Stimulated activated CD8-positive, alpha-beta memory T cell treated with anti-CD3 and anti-CD28 coated beads, Interleukin-4, amount 100 ng/mL, for 48 hours (primary cell): ENCODE measurements around the gene AIFM3.

ENCODE experiments used
- DNase-seq: peaks from one replicate; pipeline ENCODE4 v3.0.0-alpha.2; 2020

AIFM3 gene

DNA sequence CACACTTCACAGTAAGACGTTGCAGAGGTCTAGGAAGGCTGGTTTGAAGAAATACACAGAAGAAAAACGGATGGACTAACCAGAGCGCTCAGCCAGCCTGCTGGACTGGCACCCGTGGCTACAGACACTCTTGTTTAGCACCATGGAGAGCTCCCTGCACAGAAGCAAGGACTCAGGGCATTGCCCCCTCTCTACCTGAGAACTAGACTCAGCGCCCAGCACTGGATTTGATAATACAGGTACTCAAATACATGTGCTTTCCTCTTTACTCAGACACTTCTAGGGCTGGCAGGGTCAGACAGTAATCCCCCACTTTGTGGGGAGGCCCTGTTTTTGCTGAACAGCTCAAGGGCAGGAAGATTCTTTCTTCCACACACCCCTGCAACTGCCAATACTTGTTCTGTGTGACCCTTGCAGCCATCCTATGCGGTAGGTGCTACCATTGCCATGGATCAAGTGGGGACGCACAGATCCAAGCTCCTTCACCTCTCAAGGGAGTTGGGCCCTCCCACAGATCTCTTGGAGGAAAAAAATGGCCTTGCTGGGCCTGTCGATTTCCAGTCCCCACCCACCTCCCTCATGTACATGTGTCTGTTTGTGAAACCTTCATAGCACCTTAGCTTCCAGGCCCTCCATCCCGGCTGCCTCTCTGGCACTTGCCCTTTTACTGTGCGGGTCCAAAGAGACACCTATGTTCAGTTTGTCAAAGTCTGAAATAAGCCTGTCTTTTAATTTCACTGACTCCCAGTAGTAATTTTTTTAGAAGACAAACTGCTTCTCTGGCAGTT, 42.8 kb downstream of the AIFM3 start:
- DNase-seq = no peak

GRCh38 chr22:21010426-21011113, 43.5 kb downstream of the AIFM3 start:
- no peak for DNase-seq

DNA sequence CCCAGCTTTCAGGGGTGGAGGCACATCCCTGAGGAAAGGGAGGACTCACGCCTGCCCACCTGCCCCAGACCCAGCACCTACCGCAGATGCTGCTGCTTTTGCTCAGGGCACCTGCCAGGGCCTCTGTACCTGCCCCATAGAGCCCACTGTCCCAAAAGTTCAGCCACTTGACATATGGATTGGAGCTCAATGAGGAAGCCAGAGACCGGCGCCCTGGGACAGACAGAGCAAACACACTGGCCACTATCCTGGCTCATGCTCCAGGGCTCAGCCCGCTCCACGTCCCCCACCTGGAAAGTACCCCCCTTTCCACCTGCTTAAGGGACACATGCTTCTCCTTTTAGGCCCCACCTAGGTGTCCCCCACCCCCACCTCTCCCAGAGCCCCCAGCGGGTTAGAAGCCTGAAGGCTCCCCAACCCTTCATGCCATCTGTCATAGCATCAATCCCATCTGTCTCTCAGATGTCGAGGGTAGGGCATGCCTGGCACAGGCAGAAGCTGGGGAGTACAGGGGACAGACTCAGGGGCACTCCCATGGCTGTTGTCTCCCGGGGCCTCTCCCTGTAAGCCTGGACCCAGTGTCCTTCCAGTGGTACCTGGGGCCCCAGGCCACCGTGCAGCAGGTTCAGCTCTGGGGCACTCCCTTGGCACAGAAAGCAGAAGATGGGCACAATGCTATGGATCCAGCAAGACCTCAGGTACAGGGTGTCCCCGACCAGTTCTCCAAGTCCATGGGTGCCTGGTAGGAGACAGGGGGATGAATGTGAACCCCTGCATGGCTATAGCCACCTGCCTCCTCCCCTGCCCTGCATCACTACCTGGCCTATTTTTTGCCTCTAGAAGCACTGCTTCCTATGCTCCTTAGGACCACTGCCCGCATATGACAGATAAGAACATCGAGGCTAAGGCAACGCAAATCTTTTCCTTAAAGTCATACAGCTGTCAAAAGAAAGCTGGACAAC, 45.7 kb downstream of the AIFM3 start:
- DNase-seq = no peak

- DNase-seq = no peak
Measured at GRCh38 chr22:21013657-21014201, 46.7 kb downstream of the AIFM3 start.

DNA sequence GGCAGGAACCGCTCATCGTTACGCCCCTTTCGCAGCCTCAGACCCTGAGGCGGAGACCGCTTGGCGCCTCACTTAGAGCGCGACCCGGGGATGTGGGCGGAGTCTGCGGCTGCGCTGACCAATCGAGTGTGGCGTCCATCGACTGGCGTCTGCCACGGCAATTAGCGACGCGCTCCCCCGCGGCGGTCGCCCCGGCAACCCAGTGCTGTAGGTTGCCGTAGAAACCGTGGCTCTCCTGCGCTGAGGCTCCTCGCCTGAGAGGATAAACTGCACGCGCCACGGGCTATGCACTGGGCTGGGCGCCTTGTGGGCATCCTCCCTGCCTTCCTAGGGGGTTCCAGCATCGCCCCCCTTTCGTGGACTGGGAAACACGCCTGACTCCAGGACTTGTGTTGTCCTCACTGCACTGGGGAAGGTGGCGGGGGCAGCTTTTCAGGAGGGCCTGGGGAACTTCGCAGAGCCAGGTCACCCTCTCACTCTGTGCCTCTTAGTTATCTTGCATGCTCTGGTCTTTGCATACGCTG, 47.2 kb downstream of the AIFM3 start:
- peak; percentile 93 for DNase-seq

DNA sequence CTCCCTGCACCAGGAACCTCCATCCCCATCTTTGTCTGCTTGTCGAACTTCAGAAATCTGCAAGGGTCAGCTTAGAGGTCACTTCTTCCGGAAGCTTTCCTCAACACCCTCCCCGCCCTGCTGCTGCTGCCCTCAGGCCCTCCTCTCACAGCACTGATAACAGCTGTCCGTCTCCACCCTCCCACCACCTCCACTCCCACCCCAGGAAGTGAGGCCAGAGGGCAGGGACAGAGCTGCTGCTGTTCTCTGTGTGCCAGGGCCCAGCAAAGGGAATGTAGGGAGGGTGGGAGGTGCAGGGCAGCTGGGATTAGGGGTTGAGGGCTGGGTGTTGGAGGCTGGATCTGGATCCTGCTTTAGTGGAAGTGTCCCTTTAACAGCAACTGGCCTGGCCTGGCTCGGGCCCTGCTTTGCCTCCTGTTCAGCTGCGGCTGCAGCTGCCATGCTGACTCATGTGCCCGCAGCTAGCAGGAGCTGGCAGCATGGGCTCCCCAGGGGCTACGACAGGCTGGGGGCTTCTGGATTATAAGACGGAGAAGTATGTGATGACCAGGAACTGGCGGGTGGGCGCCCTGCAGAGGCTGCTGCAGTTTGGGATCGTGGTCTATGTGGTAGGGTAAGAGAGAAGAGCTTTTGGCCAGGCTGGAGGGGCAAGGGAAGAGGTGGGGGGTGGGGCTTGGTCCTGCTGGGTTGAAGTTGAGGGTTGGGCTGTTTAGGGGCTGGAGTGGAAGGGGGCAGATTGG, 47.8 kb downstream of the AIFM3 start, which contains the start of gene P2RX6:
Gene P2RX6 (plus strand): TSS at position 440 of the 740 bp plus-strand sequence. CDS start 10 bp downstream, at position 450.
- no peak for DNase-seq

GRCh38 chr22:21015466-21016006, 48.5 kb downstream of the AIFM3 start:
- no peak for DNase-seq

DNA sequence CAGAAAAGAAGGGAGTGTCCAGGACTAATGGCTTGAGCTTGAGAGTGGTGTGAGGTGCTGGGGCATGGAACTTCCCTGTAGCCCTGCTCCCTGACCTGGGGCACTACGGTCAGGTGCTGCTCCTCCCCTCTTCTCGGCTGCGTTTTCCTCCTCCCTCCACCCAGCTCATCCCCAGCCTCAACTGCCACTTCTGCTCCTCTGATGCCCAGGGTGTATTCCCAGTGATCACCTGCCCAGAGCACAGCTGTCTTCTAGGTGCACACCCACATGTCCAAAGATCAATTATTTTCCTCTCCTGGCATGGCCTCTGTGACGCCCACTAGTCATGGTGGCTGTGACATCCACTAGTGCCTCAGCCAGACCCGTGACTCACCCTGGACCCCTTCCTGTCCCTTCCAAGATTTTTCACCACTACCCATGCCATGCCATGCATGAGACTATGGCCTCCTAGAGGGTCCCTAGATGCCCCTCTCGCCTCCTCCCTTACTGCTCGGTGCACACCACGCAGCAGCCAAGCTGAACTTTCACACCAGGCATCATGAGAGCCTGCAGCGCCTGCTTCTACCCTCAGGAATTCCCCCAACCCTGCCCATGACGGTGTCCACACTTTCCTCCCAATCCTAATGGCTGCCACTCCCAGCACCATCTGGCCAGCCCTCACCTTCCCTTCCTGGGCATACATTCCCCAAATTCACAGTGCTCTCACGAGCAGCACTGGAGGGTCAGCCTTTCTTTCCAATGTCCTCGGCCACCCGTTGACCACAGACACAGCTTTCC, 49.8 kb downstream of the AIFM3 start:
- DNase-seq = no peak

GRCh38 chr22:21018314-21018713, 51.3 kb downstream of the AIFM3 start:
- no peak for DNase-seq

- DNase-seq = no peak
Measured at GRCh38 chr22:21020802-21021429, 53.9 kb downstream of the AIFM3 start.

GRCh38 chr22:21022507-21022906, 55.5 kb downstream of the AIFM3 start:
- DNase-seq = no peak

DNA sequence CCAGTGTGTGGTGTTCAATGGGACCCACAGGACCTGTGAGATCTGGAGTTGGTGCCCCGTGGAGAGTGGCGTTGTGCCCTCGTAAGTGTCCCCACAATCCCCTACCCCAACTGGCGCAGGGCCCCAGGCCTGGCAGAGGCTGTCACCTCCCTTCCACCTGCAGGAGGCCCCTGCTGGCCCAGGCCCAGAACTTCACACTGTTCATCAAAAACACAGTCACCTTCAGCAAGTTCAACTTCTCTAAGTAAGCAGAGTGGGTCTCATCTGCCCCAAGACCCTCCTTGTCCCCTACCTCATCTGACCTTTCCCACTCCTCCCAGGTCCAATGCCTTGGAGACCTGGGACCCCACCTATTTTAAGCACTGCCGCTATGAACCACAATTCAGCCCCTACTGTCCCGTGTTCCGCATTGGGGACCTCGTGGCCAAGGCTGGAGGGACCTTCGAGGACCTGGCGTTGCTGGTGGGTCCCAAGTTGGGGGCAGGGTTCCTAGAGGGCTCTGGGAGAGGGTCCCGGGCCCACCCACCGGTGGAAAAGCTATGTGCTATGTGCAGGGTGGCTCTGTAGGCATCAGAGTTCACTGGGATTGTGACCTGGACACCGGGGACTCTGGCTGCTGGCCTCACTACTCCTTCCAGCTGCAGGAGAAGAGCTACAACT, 56.0 kb downstream of the AIFM3 start:
- DNase-seq = no peak

DNA sequence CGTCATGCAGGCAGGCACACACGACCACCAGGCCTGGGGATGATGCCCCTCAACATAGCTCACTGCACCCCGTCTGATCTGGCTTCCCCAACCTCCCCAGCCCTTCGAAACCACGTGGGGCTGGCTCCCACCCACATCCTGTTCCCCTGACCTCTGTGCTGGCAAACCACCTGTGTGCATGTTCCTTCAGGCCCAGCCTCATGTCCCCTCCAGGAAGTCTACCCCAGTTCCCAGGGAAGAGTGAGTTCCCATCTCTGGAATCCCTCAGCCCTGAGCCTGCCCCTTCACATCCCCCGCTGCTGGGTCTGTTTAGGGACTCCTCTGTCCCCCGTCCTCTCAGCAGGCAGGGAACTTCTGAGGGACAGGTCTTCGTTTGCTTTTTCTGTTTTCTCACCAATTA, 58.2 kb downstream of the AIFM3 start:
- no peak for DNase-seq

GRCh38 chr22:21025763-21026755, 59.0 kb downstream of the AIFM3 start:
- DNase-seq = no peak

DNA sequence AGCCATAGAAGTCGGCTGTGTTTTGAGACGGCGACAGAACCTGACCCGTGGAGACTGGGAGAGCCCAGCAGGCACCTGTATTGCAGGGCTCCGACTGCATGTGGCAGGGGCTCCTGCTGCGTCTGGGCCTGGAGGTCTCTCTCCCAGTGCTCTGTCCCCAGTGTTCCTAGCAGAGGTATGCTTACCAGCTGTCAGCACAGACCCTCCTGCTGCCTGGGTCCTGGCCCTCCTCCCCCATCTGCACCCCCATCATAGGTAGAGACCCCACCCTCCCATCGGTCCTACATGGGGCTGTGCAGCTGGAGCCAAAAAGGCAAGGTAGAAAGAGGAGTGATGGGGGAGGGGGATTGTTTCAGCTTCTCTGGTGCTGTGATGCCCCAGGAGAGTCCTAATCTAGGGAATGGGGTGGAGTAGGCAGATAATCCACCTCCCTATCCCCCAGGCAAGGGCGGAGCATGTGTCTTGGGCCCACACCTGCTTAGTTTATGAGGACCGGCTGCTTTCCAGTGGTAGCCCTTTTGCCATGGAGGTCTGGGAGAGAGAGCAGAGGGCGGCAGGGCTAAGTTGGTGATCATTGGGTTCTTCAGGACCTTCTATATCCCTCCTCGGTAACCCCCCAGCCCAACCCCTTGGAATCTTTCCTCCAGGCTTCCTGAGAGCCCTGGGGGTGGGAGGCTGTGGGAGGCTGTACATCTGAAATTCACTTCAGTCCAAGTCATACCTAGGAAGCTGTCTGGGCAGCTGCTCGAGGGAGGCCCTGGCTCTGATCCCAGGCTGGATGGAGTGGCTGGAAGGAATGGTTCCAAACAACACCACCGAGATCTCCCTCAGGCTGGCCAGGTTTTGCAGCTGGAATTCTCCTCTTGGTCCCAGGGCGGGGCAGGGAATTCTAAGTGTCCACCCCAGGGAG, 60.0 kb downstream of the AIFM3 start:
- DNase-seq = no peak

GRCh38 chr22:21028277-21029251, 61.5 kb downstream of the AIFM3 start:
- no peak for DNase-seq
